Thyroid gland (tissue), 4 donors: ENCODE measurements around the gene PHAX. TPM values are rescaled to one million over a fixed set of nuclear protein-coding genes. Genes with fewer than 3 reads are reported as not detected.

ENCODE experiments used
- DNase-seq, 2 donors: peaks; one replicate each; pipeline ENCODE4 v3.0.0-alpha.2; 2019
- H3K27ac ChIP-seq, 3 donors: fragments of 200-600 bp; sonication (generic); 1 replicate in 2 of 3; 2 replicates in 1 of 3; pipeline ENCODE4 v1.5.1; 2016 to 2019; ENCODE audit warnings: mild to moderate bottlenecking in 1 of 3, moderate library complexity in 1 of 3
- H3K27me3 ChIP-seq: fragments of 200-600 bp; sonication (generic); one replicate; pipeline ENCODE4 v1.5.1; 2019
- H3K36me3 ChIP-seq, 2 donors: fragments of 200-600 bp; sonication (generic); one replicate each; pipeline ENCODE4 v1.5.1; 2016 to 2019
- H3K4me1 ChIP-seq, 2 donors: fragments of 200-600 bp; sonication (generic); one replicate each; pipeline ENCODE4 v1.5.1; 2017 to 2019
- H3K4me3 ChIP-seq, 3 donors: fragments of 200-600 bp; sonication (generic); replicated peaks in 1 of 3; 1 replicate in 2 of 3; 2 replicates in 1 of 3; pipeline ENCODE4 v1.5.1; 2016; ENCODE audit warnings: mild to moderate bottlenecking in 1 of 3
- H3K9me3 ChIP-seq: fragments of 200-600 bp; sonication (generic); one replicate; pipeline ENCODE4 v1.5.1; 2017
- CTCF ChIP-seq, 6 experiments: fragments of 200-600 bp in 3 of 6; fragments of 450-650 bp in 3 of 6; sonication (generic) in 3 of 6; IDR thresholded peaks; one replicate each; pipeline ENCODE4 v1.5.1; 2016 to 2019; ENCODE audit warnings: antibody characterized with exemption in 6 of 6, mild to moderate bottlenecking in 2 of 6, inconsistent platforms in 1 of 6, moderate library complexity in 1 of 6
- POLR2A ChIP-seq, 2 donors: fragments of 450-650 bp; IDR thresholded peaks; one replicate each; pipeline ENCODE4 v1.6.1; 2017; ENCODE audit warnings: antibody characterized with exemption in 2 of 2, mild to moderate bottlenecking in 2 of 2, moderate library complexity in 1 of 2
- WGBS, 2 donors: methylation state at CpG; one replicate each; pipeline ENCODE4 v1.1.5; 2017; 5-methylcytosine and 5-hydroxymethylcytosine counted together
- intact Hi-C: fragments of 100-400 bp; cut with DNase I; formaldehyde crosslinking; loops from one replicate; pipeline ENCODE4 v1.15.1; 2023
- small RNA-seq: library from RNA; depleted of rRNA; stranded (forward); fragments of <200 nt; gene quantifications from one replicate; pipeline ENCODE3, GENCODE V24; 2016
- total RNA-seq, 4 donors: library from RNA; depleted of rRNA; stranded (reverse); fragments of >200 nt; gene quantifications; one replicate each; pipeline ENCODE4 v1.2.3, GENCODE V29; 2016

Gene PHAX
- total RNA-seq, 4 donors from 2014 or later = 35.2 to 42.9 (median 40.0) TPM

GRCh38 chr5:126673477-126673876 is 72.7 kb downstream of the PHAX start:
- intact Hi-C loops = no loop called here
- no peaks in the 10 kb centered on the region for H3K9me3 ChIP-seq
- H3K4me3 ChIP-seq = no peak overlapping the region
- H3K4me1 ChIP-seq = no peaks in the 10 kb centered on the region
- 80 to 82% methylated on average over 10 of the region's 11 CpGs for WGBS, 2 donors
- no peaks in the 10 kb centered on the region for H3K36me3 ChIP-seq
- no peak for DNase-seq
- H3K27ac ChIP-seq = no peak overlapping the region
- TF ChIP-seq POLR2A (IDR thresholded peaks at IDR 0.05) (no peak), CTCF (IDR thresholded peaks at IDR 0.05) (no peak)
- no peaks in the 10 kb centered on the region for H3K27me3 ChIP-seq

GRCh38 chr5:126674145-126674544 is 73.4 kb downstream of the PHAX start:
- WGBS, 2 donors = 67 to 71% methylated on average over 7 of the region's 7 CpGs
- intact Hi-C loops = no loop called here

GRCh38 chr5:126675338-126675737 is 74.6 kb downstream of the PHAX start:
- intact Hi-C loops = loop anchor here (5.0 kb wide), 1 partner anchor 102 kb away; the partner anchor contains the start of gene LMNB1
- H3K27me3 ChIP-seq = no peaks in the 10 kb centered on the region
- TF ChIP-seq POLR2A (IDR thresholded peaks at IDR 0.05) = no peak
- TF ChIP-seq CTCF (IDR thresholded peaks at IDR 0.05) = no peak
- DNase-seq = no peak
- no peaks in the 10 kb centered on the region for H3K9me3 ChIP-seq
- no peak overlapping the region for H3K4me3 ChIP-seq
- H3K36me3 ChIP-seq = no peaks in the 10 kb centered on the region
- no peaks in the 10 kb centered on the region for H3K4me1 ChIP-seq
- no peak overlapping the region for H3K27ac ChIP-seq
- 97 to 100% methylated on average over 2 of the region's 2 CpGs for WGBS, 2 donors

More at GRCh38 chr5:126674145-126674544, 73.4 kb downstream of the PHAX start:
- no peaks in the 10 kb centered on the region for H3K27me3 ChIP-seq
- no peak overlapping the region for H3K27ac ChIP-seq
- no peak for TF ChIP-seq POLR2A (IDR thresholded peaks at IDR 0.05)
- no peak for TF ChIP-seq CTCF (IDR thresholded peaks at IDR 0.05)
- DNase-seq = no peak
- no peaks in the 10 kb centered on the region for H3K4me1 ChIP-seq
- H3K9me3 ChIP-seq = no peaks in the 10 kb centered on the region
- H3K36me3 ChIP-seq = no peaks in the 10 kb centered on the region
- H3K4me3 ChIP-seq = no peak overlapping the region

GRCh38 chr5:126676195-126676624 is 75.5 kb downstream of the PHAX start:
- Histone ChIP-seq H3K27me3 (no peaks in the 10 kb centered on the region), H3K36me3 (no peaks in the 10 kb centered on the region), H3K9me3 (no peaks in the 10 kb centered on the region), H3K4me1 (no peaks in the 10 kb centered on the region), H3K27ac (no peak overlapping the region), H3K4me3 (no peak overlapping the region)
- DNase-seq = peak; percentile 43 to 54
- TF ChIP-seq CTCF (IDR thresholded peaks at IDR 0.05) (peak; percentile 41 to 83 (median 78)), POLR2A (IDR thresholded peaks at IDR 0.05) (no peak)
- 24 to 31% methylated on average over 4 of the region's 4 CpGs for WGBS, 2 donors
- intact Hi-C loops = loop anchor here (5.0 kb wide), 1 partner anchor 101 kb away; the partner anchor contains the start of gene LMNB1

Small RNA genes lying within 50 kb of the gene (small RNA-seq; reads per million reads assigned to genes)
- gene BOLA3P3 (not detected), gene RNU6-290P (not detected)

Other genes with a start within 250 kb of the PHAX start
- gene GRAMD2B, start 177.5 kb upstream of the PHAX start, total RNA-seq = 100 to 1,000 TPM in 3 of 4 donors, 10 to 100 TPM in 1; 68.1 to 115 (median 105) TPM
- 10 to 100 TPM; 25.3 to 57.3 (median 41.5) TPM for gene ALDH7A1, start 5.7 kb upstream of the PHAX start, total RNA-seq
- 10 to 100 TPM in 1 of 4 donors, 1 to 10 TPM in 3; 3.9 to 18.4 (median 6.5) TPM for gene LMNB1, start 176.2 kb downstream of the PHAX start, total RNA-seq